RWPE2 (cell line): ENCODE results near the gene NAV2.

Source experiments
- ATAC-seq: fragments of 200-7000 bp; cut with Tn5 transposase; 3 replicates; pipeline ENCODE4 v1.9.1; 2021; ENCODE audit warnings: low read depth
- DNase-seq: peaks from one replicate; pipeline ENCODE4 v3.0.0-alpha.2; 2020; ENCODE audit warnings: low spot score
- H3K27ac ChIP-seq: fragments of 450-650 bp; 2 replicates; pipeline ENCODE4 v1.5.1; 2017; ENCODE audit warnings: mild to moderate bottlenecking; ENCODE audit not compliant: poor library complexity, severe bottlenecking
- H3K27me3 ChIP-seq: fragments of 250-450 bp; sonication (Bioruptor Pico); 2 replicates; pipeline ENCODE4 v1.5.1; 2021; ENCODE audit warnings: mild to moderate bottlenecking, moderate library complexity; ENCODE audit not compliant: insufficient read depth, poor library complexity, severe bottlenecking
- H3K36me3 ChIP-seq: fragments of 250-450 bp; sonication (Bioruptor Pico); 2 replicates; pipeline ENCODE4 v1.5.1; 2020; ENCODE audit warnings: low read depth, mild to moderate bottlenecking, moderate library complexity
- H3K4me1 ChIP-seq: fragments of 250-450 bp; sonication (Bioruptor Pico); 2 replicates; pipeline ENCODE4 v1.5.1; 2021; ENCODE audit warnings: mild to moderate bottlenecking, moderate library complexity; ENCODE audit not compliant: insufficient read depth, poor library complexity, severe bottlenecking
- H3K4me3 ChIP-seq: fragments of 250-450 bp; sonication (Bioruptor Pico); 2 replicates; pipeline ENCODE4 v1.5.1; 2021; ENCODE audit warnings: mild to moderate bottlenecking, moderate library complexity; ENCODE audit not compliant: severe bottlenecking
- H3K9me3 ChIP-seq: fragments of 250-450 bp; sonication (Bioruptor Pico); 2 replicates; pipeline ENCODE4 v1.5.1; 2021; ENCODE audit warnings: mild to moderate bottlenecking, moderate library complexity; ENCODE audit not compliant: severe bottlenecking
- CTCF ChIP-seq: fragments of 450-650 bp; IDR thresholded peaks from one replicate; pipeline ENCODE4 v1.5.1; 2017; ENCODE audit warnings: mild to moderate bottlenecking, moderate library complexity; ENCODE audit not compliant: poor library complexity, severe bottlenecking

NAV2 gene

GRCh38 chr11:19713196-19714021 lies 772 bp downstream of the NAV2 start:
- H3K4me1 ChIP-seq: peaks cover 10% of the 10 kb centered on the region
- peak overlapping the region; percentile 37 for H3K4me3 ChIP-seq
- no peaks in the 10 kb centered on the region for H3K9me3 ChIP-seq
- ATAC-seq (no peak), DNase-seq (peak; percentile 53)
- TF ChIP-seq CTCF: no peak
- H3K27me3 ChIP-seq: peaks cover 13% of the 10 kb centered on the region
- no peak overlapping the region for H3K27ac ChIP-seq
- H3K36me3 ChIP-seq: no peaks in the 10 kb centered on the region

GRCh38 chr11:19714022-19714386 lies 1.4 kb downstream of the NAV2 start:
- ATAC-seq: no peak
- DNase-seq: no peak
- H3K27ac ChIP-seq: no peak overlapping the region
- no peaks in the 10 kb centered on the region for H3K36me3 ChIP-seq
- peak overlapping the region; percentile 37 for H3K4me3 ChIP-seq
- peaks cover 13% of the 10 kb centered on the region for H3K27me3 ChIP-seq
- H3K4me1 ChIP-seq: peaks cover 10% of the 10 kb centered on the region
- no peak for TF ChIP-seq CTCF
- no peaks in the 10 kb centered on the region for H3K9me3 ChIP-seq

- ATAC-seq: no peak
- Histone ChIP-seq H3K27me3 (peaks cover 13% of the 10 kb centered on the region), H3K9me3 (no peaks in the 10 kb centered on the region), H3K27ac (peak overlapping the region; percentile 25), H3K4me1 (peaks cover 10% of the 10 kb centered on the region), H3K36me3 (no peaks in the 10 kb centered on the region), H3K4me3 (peak overlapping the region; percentile 37)
- no peak for DNase-seq
- TF ChIP-seq CTCF: no peak
Measured at GRCh38 chr11:19714387-19715363, 2.0 kb downstream of the NAV2 start.

- no peaks in the 10 kb centered on the region for H3K36me3 ChIP-seq
- H3K4me1 ChIP-seq: peaks cover 10% of the 10 kb centered on the region
- peaks cover 13% of the 10 kb centered on the region for H3K27me3 ChIP-seq
- ATAC-seq: peak; percentile 45
- H3K9me3 ChIP-seq: no peaks in the 10 kb centered on the region
- H3K4me3 ChIP-seq: no peak overlapping the region
- no peak for TF ChIP-seq CTCF
- peak overlapping the region; percentile 25 for H3K27ac ChIP-seq
- no peak for DNase-seq
Measured at GRCh38 chr11:19715373-19715772, 2.7 kb downstream of the NAV2 start.
